Vein endothelial cell (primary cell): Measurements from ENCODE around the gene FBLL1. TPM values are rescaled to one million over a fixed set of nuclear protein-coding genes. Genes with fewer than 3 reads are reported as not detected.
A peak's percentile ranks its signal among the peaks of the same experiment; 100 is the strongest.

ENCODE experiments used
- small RNA-seq: library from RNA; depleted of rRNA; stranded (forward); fragments of <200 nt; gene quantifications from one replicate; pipeline ENCODE3, GENCODE V24; 2012
- total RNA-seq: library from RNA; depleted of rRNA; stranded (reverse); fragments of >200 nt; gene quantifications from 2 replicates; pipeline ENCODE4 v1.2.3, GENCODE V29; 2012

The FBLL1 gene
- total RNA-seq: 0.57 and 0.65 TPM in 2 replicates

DNA sequence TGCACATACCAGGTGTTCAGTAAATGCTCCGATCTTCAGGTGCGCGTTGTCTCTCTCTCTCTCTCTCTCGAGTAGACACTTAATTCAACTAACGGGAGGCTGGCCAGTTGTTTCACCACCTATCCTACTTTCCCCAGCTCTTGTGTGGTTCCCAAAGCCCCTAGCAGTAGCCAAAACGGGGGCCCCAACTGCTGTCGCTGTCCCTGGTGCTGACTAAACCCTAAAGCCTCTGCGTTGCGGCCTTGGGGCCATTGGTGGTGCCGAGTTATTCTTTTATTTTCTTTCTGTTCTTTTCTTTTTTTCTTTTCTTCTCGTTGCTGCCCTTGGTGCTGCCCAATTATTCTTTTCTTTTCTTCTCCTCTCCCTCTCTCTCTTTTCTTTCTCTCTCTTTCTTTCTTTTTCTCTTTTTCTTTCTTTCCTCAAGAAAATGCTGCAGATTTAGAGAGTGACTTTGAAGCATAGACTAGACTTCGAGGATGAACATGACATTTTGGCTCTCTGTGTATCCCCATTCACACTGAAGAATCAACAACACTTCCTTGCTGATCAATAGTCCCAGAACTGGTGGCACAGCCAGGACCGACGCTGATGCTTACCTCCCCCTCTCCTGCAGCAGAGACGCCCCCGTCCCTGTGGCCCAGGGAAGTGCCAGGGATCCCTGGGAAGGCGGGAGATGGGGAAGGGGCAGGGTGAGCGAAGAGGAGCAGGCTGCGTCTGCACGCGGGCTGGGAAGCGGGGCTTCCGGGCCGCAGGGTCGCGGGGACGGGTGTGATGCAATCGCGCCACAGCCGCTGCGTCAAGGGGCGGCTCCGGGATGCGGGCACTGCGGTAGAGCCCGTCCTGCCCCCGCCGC, at the start of gene FBLL1:
Gene FBLL1, plus strand, starts transcription at position 785 of the 853 bp plus-strand sequence. CDS start 200 bp downstream, outside the sequence.

DNA sequence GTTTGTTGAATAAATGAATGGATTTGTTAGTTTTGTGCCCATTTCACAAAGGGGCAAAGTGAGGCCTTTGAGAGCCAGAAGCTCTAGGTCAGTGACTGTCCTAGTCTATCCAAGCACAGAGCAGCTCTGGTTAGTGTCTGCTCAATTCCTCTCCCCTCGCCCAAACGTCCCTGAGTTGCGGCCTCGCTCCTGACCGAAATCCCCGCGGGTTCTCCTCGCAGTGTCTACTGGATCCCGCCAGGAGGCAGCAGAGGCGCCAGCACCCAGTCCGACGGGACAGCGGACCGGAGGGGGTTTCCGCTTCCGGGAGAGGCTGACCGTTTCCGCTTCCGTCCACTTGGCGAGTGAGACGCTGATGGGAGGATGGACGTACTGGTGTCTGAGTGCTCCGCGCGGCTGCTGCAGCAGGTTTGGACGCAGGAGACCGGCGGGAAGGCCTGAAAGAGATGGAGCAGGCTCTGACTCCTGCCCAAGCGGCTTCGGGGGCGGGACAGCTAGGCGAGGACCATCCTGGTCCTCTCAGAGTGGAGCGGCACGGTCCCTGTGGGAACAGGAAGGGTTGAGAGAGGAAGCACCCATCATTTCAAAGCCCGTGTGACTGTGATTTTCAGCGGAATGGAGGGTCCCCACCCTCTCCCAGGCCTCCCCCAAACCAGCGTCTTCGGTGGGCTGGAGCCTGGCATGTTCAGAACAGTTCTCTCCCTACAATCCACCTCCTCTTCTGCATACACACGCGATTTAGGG, 42.8 kb upstream of the FBLL1 start, which contains the start of gene RARS1:
Gene RARS1, plus strand, starts transcription at position 336 of the 744 bp plus-strand sequence. Its CDS starts 28 bp downstream, at position 364.

DNA sequence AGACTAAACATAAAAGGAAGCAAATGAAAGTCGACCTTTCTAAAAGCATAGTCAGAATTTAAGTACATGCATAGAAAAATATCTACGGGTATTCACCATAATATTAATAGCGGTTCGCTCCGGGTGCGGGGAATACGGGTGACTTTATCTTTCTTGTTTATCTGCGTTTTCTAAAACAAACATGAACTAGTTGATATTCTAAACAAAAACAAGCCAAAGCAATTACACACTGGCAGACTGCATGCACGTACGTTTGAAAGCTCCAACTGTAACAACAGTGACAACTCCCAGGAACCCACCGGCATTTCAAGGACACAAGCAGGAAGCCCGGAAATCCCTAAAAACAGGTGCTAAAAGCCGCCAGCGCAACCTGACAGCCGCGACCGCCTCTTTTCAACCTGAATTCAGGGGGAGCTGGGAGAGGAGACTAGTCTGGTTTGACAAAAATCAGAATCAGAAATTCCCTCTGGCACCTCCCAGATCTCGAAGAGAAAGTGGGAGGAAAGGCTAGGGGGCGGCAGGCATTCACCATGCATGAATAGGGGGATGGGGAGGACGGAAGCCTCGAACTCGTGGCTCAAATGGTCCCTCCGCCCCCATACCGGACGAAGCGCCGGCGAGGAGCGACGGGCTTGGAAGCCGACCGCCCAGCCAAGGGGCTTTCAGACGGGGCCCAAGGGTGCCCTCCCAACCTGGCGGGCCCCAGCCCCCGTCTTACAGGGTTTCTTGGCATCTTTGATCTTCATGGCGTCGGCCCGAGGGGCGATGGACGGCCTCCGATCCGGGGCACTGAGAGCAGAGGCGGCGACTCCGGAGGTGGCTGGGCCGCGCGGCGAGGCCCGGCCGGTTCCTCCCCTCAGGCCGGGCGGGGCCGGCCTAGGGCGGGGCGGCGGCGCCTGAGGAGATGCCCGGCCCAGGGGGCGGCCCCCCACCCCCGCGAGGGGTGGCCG, 49.7 kb downstream of the FBLL1 start, which contains the start of gene PANK3:
Gene PANK3, minus strand, starts transcription at position 831 of the 950 bp plus-strand sequence. Its CDS starts 85 bp downstream, at position 746.

Small RNA genes within 50 kb of the gene (small RNA-seq; reads per million reads assigned to genes)
- 25.0 reads per million, percentile 97 among the genes with 10 or more reads in this experiment for gene MIR103A1

Other genes starting within 250 kb of the FBLL1 start
- gene WWC1, start 237.7 kb upstream of the FBLL1 start, total RNA-seq: 0.48 TPM in 1 of 2 replicates, not detected in the other
- 167 and 178 TPM in 2 replicates for gene RARS1, start 42.8 kb upstream of the FBLL1 start, total RNA-seq
- 52.6 and 63.5 TPM in 2 replicates for gene PANK3, start 50.1 kb downstream of the FBLL1 start, total RNA-seq